ENCODE measurements around the gene NRARP.

The NRARP gene

GRCh38 chr9:137310189-137311052, 8.3 kb upstream of the NRARP start:
- DNase-seq: peak; percentile 94

- peak; percentile 56 for DNase-seq
Measured at GRCh38 chr9:137309368-137310188, 7.5 kb upstream of the NRARP start.

DNA sequence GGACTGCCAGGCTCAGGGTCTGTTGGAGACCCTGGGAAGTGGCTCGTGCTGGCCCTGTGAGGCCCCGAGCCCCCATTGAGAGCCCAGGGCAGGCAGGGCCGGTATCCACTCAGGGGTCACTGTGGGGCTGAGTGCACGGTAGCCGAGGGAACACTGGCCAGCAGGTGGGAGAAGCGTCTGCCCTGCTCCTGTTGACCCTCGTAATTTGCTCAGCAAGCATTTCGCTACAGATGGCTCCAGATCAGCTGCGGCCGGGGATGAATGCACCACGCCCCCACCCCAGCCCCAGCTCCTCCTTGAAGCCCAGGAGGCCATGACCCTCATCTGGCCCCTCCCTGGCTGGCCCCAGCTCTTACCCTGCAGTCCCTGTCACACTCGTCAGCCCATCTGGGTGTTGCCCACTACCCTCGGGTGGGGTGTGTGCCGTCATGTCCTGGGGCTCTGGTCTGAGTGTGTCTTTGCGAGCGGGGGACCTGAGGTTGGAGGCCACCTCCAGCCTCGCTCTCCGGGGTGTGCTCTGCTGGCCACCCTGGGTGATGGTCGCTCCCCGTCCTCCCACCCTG, 6.1 kb upstream of the NRARP start:
- no peak for DNase-seq

GRCh38 chr9:137307255-137308056, 5.4 kb upstream of the NRARP start:
- peak; percentile 76 for DNase-seq

- DNase-seq: no peak
Measured at GRCh38 chr9:137306850-137307254, 4.8 kb upstream of the NRARP start.

GRCh38 chr9:137306066-137306849, 4.2 kb upstream of the NRARP start:
- no peak for DNase-seq

DNA sequence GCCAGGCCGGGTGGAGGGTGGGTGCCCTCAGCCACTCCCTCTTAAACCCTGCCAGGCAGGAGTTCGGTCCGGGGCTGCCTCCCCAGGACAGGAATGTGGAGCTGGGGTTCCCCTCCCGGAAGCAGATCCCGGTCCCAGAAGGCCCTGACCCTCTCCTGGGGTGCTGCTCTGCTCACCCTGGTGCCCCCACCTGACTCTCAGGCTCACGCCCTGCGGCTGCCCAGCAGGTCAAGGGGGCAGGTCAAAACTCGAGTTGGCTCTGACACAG, 3.7 kb upstream of the NRARP start:
- no peak for DNase-seq

GRCh38 chr9:137305060-137305797, 3.2 kb upstream of the NRARP start:
- peak; percentile 93 for DNase-seq

- DNase-seq: peak; percentile 60
Measured at GRCh38 chr9:137304383-137305059, 2.5 kb upstream of the NRARP start.

DNA sequence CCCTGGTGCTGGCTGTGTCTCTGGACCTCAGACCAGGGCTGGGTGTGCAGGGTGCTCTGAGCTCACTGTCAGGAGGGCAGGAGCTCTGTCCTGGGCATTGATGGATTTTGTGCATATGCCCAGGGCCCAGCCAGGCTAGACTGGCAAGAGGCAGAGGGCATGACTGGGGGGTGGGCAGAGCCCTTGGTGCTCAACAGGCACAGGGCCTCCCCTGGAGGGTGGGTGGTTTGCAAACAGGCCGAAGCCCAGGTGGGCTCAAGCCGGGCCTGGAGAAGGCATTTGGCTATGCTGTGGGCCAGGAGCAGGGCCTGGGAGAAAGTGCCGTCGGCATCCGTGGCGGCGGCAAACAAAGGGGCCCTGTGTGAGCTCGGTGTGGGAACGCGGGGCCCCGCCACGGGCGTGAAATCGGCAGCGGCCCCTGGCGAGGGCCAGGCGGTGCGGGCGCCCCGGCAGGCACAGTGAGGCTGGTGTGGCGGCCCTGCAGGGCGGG, 1.9 kb upstream of the NRARP start:
- no peak for DNase-seq

DNA sequence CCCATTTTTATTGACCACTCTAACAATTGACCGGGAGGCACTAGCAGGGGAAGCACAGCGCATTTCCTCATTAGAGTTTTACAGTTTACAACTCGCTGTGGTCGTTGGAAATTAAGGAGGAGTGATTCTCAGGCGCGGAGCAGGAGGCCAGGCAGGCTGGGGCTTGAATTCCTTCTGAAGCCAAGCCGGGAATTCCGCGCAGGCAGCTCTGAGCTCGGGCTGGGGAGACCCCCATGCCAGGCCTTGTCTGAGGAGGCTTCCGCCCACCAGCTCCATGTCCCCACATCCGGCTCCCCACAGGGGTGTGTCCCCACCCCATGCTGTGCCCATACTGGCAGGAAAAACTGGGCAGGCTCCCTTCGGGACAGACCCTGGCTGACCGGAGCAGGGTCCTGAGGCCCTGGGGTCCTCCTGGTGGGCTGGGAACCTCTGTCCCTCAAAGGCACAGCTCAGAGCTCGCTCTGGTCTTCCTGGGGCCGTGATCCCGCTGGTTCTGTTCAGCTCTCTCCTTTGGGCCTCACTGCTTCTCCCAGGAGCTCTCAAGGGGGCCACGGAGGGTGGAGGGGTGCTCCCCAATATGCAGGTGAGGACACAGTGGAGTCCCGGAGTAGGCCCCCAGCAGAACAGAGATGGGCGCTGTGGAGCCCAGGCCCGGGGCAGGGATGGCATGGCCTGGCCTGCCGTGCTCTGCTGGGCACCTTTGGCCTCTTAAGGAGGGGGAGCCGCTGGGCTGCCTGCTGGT, 1.3 kb upstream of the NRARP start:
- no peak for DNase-seq

DNA sequence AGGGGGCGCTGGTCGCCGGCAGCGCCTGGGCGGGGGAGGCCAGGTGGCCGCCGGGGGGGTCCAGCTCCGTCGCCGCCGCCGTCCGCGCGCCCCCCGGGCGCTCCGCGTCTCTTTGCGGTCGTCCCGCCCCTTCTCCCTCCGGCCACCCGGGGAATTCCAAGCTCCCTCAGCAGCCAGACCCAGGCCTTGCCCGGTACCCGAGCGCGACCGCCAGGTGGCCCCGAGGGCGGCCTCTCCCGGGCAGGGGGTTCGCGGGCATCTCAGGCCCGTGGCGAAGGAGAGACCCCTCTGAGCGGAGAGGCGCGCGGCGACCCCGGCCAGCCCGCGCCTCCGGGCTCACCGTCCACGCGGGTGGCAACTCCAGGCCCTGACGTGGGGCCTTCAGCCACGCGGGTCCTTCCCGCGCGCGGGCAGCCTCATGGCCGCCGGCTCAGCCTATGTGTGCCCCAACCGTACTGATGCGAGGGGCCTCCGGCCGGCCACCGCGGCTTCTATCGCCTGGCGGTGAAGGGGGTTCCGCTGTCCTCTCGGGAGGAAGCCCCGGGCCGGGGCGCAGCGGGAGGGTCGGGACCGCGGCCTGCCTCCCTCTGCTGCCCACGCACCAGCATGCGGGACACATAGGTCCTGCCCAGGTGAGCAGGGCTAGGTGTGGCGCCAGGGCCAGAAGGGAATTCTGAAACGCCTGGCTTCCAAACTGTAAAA, 529 bp upstream of the NRARP start:
- DNase-seq: peak; percentile 93

DNA sequence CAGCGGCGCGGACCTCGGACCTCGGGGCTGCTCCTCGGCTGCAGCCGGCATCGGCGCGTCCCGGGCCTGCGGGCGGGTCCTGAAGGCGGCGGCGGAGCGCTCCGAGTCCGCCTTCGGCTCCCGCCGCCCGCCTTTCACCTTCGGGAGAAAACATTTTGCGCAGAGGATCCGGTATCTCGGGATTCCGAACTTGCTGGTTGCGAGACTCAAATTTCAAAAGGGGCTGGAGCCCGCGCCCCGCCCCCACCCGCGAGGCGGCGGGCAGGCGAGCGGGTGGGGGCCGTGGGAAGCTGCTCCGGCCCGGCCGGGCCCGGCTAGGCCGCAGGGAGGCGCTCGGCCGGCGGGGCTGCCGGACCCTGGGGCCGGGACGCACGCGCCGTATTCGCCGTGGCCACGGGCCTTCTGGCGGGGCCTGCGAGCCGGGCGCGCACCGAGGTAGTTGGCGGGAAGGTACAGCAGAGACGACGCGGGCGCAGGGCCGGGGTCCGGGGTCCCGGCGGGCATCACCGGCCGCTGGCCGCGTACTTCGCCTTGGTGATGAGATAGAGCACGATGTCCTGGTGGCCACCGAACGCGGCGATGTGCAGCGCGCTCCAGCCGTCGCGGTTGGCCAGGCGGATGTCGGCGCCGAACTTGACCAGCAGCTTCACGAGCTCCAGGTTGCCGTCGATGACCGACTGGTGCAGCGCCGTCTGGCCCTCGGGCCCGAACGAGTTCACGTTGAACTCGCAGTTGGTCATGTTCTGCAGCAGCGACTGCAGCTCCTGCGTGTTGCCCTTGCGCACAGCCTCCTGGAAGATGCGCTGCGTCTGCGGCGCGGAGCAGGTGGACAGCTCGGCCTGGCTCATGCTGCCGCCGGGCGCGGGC, 757 bp downstream of the NRARP start:
- DNase-seq: peak; percentile 86

DNA sequence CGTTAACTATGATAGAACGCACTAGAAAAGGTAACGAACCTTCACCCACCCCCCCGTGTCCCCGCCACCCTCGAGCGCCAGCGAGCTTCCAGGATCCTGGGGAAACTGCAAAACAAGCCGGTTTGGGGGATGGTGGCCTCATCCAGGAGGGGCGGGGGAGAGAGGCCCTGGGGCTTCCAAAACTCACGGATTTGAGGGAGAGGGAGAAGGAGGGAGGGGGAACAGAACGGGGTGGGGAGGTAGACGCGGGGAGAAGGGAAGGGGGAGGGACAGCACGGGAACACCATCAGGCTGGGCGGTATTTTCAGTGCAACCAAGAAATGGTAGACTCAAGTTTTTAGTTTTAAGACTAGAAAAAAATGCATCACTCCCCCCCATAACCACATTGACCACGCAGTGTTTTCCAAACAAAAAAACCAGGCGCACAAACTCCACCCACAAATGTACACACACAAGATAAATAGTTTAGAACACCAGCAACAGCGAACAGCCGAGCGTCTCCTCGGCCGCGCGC, 1.4 kb downstream of the NRARP start:
- peak; percentile 60 for DNase-seq

DNA sequence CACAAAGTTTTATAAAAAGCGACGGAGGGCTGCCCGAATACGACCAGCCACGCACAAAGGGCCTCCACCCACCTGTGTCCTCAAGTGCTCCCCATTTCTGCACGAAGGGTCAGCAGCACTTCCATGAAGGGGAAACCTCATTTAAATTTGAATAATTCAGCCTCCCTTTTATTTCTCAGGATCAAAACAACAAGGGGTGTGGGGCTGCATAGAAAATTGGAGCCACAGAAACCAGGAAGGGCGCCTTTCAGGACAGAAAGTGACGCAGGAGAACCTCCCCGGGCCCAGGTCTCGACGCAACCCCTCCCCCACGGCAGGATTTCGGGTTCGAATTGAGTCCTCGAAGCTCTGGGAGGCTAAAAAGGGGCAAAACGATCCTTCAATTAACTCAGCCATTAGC, 2.1 kb downstream of the NRARP start:
- DNase-seq: no peak

DNA sequence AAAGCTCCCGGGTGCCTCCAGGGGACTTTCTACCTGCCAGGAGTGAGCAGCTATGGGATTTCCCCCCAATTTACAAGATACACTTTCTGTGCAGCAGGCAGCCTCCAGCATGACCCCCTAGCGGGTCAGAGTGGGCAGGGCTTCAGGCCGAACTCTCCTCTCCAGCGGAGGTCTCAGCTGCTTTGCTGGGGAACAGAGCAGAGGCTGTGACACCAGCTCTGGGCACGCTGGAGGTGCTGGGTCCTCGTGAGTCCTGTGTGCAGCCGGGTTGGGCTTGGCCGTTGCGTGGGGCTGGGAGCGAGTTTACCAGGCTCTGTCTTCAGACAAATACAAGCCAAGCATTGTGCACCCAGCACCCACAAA, 2.9 kb downstream of the NRARP start:
- DNase-seq: no peak

DNA sequence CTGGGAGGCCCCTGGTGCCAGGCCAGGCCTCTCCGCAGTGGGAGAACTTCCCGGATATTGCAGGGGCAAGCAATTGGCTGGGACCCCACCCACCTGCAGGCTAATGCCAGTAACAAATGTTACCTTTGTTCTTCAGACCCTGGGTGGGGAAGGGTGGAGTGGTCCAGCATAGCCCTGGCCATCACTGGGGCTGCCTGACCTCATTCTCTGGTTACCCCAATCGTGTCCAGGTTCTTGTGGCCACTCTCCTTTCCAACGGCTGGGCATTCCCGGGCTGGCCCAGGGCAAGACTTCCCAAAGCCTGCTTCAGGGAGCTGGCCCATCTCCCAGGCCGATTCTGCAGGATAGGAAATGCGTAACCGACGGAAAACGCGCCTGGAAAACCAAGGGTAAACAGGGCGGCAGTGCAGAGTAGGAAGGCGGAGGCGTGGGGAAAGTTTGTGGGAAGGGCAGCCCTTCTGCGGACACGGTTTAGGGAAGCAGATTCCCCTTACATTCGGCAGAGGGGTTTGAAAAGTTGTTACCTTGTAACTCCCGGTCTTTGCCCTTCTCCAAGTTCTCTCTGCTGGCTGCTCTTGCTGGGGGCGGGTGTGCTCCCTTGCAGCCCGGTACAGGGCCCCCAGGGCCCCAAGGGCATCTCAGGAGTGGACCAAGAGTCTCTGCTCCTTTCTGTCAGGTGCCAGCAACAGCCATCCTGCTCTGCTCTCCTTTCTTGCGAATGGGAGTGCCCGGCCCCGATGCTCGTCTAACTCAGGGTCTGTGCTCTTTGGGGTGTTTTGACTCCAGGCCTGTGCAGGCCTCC, 3.5 kb downstream of the NRARP start:
- DNase-seq: no peak
